HG03095 (cell line): Measurements from ENCODE around the gene FAM118A.
"Not testable (repeated sequence)": the region's sequence is repeated elsewhere in the genome, so short reads cannot be mapped to it uniquely, and the experiment has no call there.

Source experiments
- ATAC-seq: cut with Tn5 transposase; IDR thresholded peaks from one replicate; pipeline ENCODE4 v1.9.1; 2021; ENCODE audit warnings: moderate library complexity; ENCODE audit not compliant: unreplicated experiment

Gene FAM118A

DNA sequence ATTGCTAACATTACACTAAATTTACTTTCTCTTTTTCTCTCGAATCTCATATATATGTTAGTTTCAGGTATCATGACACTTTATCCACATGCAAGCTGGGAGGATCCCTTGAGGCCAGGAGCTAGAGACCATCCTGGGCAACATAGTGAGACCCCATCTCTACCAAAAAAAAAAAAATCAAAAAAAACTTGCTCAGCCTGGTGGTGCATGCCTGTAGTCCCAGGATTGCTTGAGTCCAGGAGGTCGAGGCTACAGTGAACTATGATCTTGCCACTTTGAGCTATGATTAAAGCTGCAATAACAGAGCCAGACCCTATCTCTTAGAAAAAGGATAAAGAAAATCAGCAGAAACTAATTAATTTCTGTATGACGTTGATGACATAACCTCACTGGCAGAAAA lies 28.7 kb upstream of the FAM118A start:
- ATAC-seq: no peak

- ATAC-seq: no peak
Observed at GRCh38 chr22:45284705-45285262, 24.9 kb upstream of the FAM118A start, which contains the start of gene UPK3A. UPK3A (plus strand) TSS chr22:45284949; CDS start chr22:45285014, 65 bp downstream.

DNA sequence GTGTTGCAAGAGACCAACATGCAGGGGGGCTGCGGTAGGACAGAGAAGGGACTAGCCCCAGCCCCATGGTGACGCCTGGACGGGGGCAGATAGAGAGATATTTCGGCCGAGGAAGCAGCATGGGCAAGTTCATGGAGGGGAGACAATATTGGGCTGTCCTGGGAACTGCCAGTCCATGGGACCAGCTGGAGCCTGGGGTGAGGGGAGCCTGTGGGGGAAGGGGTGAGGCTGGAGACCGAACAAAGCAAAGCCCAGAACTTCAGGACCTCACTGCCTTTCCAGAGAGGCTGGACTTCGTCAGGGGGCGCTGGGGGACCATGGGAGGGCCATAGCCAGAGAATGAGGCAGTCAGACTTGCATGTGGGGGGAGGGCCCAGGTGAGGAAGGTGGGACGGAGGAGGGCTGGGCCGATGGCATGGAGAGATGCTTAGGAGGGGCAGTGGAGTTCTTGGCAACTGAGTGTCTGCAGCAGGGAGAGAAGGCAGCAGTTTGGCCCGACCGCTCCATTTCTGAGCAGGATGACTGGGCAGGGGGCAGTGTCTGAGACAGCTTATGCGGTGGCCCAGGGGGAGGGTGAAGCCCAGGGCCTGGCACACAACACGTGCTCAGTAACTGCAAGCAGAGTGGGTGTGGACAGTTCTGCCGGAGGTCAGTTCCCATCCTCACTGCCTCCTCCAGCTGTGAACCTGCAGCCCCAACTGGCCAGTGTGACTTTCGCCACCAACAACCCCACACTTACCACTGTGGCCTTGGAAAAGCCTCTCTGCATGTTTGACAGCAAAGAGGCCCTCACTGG lies 24.3 kb upstream of the FAM118A start:
- ATAC-seq: no peak

GRCh38 chr22:45286854-45287551 lies 22.7 kb upstream of the FAM118A start:
- ATAC-seq: no peak

DNA sequence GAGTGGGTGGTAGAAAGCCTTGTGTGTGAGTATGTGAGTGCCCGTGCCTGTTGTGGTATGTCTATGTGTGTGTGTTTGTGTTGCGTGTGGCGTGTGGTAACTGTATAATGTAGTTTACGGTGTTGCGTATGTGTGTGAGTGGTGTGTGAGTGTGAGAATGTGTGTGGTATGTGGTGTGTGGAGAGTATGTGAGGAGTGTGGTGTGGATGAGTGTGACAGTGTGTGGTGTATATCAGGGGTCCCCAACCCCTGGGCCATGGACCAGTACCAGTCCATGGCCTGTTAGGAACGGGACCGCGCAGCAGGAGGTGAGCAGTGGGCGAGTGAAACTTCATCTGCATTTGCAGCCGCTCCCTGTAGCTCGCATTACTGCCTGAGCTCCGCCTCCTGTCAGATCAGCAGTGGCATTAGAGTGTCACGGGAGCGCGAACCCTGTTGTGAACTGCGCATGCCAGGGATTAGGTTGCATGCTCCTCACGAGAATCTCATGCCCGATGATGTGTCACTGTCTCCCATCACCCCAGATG lies 19.3 kb upstream of the FAM118A start:
- ATAC-seq: no peak

DNA sequence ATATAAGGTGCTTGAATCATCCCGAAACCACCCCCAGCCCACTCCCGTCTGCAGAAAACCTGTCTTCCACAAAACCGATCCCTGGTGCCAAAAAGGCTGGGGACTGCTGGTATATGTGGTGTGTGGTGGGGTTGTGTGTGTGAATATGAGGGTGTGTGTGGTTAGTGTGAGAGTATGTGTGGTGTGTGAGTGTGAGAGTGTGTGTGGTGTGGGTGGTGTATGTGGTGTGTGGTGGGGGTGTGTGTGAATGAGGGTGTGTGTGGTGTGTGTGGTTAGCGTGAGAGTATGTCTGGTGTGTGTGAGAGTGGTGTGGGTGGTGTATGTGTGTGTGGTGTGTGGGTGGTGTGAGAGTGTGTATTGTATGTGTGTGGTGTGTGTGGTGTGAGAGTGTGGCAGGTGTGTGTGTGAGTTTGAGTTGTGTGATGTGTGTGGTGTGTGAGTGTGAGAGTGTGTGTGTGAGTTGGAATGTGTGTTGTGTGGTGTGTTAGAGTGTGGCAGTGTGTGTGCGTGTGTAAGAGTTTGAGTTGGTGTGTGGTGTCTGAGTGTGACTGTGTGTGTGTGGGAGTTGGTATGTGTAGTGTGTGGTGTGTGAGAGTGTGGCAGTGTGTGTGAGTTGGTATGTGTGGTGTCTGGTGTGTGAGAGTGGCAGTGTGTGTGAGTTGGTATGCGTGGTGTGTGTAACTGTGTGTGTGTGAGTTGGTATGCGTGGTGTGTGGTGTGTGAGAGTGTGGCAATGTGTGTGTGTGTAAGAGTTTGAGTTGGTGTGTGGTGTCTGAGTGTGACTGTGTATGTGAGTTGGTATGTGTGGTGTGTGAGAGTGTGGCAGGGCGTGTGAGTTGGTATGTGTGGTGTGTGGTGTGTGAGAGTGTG lies 18.4 kb upstream of the FAM118A start:
- no peak for ATAC-seq

- no peak for ATAC-seq
Observed at GRCh38 chr22:45291931-45292290, 17.8 kb upstream of the FAM118A start.

- ATAC-seq: no peak
Observed at GRCh38 chr22:45292731-45293442, 16.8 kb upstream of the FAM118A start.

GRCh38 chr22:45294030-45294429 lies 15.7 kb upstream of the FAM118A start:
- no peak for ATAC-seq

DNA sequence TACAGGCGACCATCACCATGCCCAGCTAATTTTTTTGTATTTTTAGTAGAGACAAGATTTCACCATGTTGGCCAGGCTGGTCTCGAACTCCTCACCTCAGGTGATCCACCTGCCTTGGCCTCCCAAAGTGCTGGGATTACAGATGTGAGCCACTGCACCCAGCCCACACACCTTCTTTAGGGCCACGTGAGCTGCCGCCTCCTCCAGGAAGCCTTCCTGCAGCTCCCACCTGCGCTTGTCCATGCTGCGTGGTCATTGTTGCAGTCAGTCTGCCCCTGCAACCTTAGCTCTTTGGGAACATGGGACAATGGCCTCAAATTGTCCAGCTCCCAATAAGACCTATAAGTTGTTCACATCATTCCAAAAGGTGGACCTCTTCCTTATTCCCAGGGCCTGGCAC lies 14.7 kb upstream of the FAM118A start:
- ATAC-seq: not testable (repeated sequence)

GRCh38 chr22:45295492-45295891 lies 14.2 kb upstream of the FAM118A start:
- ATAC-seq: no peak

DNA sequence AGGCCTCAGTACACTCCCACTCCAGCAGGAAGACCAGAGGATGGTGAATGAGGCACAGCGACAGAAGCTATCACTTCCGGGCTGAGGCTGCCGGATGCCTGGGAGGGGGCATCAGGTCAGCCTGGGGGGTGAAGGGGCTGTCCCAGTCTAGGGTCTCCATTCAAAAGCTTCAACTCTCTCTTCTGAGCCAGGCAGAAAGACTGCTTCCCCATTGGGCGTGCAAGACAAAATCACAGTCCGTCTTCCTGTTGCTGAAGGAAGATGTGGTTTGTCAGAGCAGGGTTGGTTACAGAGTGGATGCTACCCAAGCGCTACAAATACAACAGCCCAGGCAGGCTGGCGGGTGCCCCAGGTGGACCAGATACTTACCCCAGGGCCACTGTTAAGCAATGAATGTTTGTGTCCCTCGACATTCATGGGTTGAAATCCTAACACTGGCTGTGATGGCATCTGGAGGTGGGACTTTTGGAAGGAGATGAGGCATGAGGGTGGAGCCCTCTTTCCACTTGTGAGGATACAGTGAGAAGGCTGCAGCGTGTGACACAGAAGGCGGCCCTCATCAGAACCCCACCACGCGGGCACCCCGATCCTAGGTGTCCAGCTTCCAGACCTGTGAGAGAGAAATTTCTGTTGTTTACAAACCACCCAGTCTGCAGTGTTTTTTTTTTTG lies 13.0 kb upstream of the FAM118A start:
- no peak for ATAC-seq

DNA sequence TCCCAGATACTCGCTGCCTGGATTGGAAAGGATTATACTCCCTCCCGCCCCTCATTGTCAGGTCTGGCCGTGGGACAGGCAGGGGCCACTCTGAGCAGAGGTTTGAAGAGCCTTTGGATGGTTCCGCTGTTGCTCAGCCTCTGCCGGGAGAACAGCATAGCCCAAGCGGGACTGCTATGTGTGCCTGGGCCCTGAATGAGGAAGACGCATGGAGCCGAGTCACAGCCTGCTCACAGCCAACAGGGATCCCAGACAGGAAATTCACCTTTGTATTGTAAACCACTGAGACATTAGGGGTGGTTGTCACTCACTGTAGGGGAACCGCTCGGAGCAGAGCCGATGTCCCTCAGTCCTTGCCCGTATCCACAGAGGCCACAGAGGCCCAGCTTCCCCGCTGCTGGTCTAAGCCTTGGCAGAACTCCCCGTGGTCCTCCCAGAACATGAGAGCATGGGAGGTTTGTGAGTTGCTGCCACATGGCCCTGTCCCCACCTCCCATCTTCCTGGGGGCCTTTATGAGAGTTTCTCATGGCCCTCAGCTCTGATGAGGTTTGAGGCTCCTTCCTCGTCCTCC lies 10.7 kb upstream of the FAM118A start:
- no peak for ATAC-seq

- no peak for ATAC-seq
Observed at GRCh38 chr22:45302751-45303150, 7.0 kb upstream of the FAM118A start.

GRCh38 chr22:45303181-45303580 lies 6.6 kb upstream of the FAM118A start:
- no peak for ATAC-seq

GRCh38 chr22:45304971-45305370 lies 4.8 kb upstream of the FAM118A start:
- ATAC-seq: no peak

- no peak for ATAC-seq
Observed at GRCh38 chr22:45305456-45306075, 4.2 kb upstream of the FAM118A start.

DNA sequence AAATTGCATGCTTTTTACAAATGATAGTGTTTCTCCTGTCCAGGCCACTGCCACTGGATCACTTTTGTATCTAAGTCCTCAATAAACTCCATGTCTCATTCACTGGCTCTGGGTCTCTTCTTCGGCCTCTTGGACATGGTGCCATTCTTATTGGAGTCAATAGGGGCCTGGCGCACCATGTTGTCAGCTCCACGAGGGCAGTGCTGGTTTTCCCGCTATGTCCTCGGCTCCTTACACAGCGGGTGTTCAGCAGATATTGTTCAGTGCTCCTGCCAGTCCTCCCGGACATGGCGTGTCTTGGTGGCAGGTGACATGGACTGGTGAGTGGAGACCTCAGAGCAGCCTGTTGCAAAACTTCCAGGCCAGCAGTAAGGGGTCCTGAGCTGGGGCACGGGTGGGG lies 3.6 kb upstream of the FAM118A start:
- no peak for ATAC-seq

DNA sequence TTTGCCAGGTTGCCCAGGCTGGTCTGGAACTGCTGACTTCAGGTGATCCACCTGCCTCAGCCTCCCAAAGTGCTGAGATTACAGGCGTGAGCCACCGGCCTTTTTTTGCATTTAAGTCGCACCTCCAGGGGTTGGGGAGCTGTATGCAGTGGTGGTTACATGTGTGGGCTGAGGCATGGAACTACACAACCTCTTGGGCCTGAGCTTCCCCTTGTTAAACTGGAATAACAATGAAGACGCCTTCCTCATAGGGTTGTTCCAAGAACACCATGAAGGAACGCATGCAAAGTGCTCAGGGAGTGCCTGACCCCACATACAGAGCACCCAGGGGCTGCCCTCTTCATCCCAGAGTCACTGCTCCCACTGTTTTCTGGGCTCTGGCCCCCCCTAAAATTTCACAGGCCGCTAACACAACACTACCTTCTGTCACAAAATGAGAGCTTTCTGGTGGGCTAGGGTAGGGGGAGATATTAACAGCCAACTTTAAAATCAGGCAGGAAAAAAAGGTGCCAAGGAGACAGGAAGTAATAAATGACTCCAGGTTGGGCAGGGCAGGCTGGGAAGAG lies 1.3 kb upstream of the FAM118A start:
- ATAC-seq: no peak
